GM18520 (cell line): ENCODE data around the gene ITK.
A peak's percentile ranks its signal among the peaks of the same experiment; 100 is the strongest.
"Not testable (repeated sequence)": the region's sequence is repeated elsewhere in the genome, so short reads cannot be mapped to it uniquely, and the experiment has no call there.

ENCODE experiments used
- ATAC-seq: cut with Tn5 transposase; IDR thresholded peaks from one replicate; pipeline ENCODE4 v1.9.1; 2021; ENCODE audit not compliant: unreplicated experiment

The ITK gene

GRCh38 chr5:157167214-157167621, 13.4 kb upstream of the ITK start:
- ATAC-seq, result no peak

DNA sequence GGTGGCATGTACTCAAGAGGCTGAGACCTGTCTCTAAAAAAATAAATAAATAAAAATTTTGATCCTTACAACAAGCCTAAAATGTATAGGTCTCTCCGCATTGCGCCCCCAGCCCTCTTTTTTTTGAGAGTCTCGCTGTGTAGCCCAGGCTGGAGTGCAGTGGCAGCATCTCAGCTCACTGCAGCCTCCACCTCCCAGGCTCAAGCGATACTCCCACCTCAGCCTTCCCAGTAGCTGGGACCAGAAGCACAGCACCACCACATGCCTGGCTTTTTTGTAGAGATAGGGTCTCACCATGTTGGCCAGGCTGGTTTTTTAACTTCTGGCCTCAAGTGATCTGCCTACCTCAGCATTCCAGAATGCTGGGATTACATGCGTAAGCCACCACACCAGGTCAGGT, 12.4 kb upstream of the ITK start:
- ATAC-seq, result no peak

- ATAC-seq, result peak; percentile 98
These were observed 8.2 kb upstream of the ITK start for GRCh38 chr5:157172403-157172802.

GRCh38 chr5:157175071-157175612, 5.5 kb upstream of the ITK start:
- ATAC-seq, result no peak

GRCh38 chr5:157177953-157178352, 2.7 kb upstream of the ITK start:
- no peak for ATAC-seq

DNA sequence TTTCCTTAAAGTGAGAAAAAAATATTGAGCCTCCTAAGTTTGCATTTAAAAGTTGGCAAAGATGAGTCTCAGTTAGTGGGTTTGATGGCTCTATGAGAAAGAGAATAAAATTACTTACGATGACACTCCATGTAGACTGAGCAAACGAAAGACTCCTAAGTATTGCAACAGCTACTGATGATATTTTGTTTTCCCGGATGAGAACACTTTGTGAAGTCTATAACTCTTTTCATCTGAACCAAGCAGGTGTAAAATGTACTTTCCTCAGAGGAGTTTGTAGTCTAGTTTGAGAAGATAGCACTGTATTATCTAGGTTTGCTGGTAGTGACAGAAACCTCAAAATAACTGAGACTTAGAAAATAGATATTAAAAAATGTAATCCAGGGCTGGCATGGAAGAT, 1.7 kb upstream of the ITK start:
- no peak for ATAC-seq

GRCh38 chr5:157182143-157182757, 1.6 kb downstream of the ITK start:
- ATAC-seq, result no peak

DNA sequence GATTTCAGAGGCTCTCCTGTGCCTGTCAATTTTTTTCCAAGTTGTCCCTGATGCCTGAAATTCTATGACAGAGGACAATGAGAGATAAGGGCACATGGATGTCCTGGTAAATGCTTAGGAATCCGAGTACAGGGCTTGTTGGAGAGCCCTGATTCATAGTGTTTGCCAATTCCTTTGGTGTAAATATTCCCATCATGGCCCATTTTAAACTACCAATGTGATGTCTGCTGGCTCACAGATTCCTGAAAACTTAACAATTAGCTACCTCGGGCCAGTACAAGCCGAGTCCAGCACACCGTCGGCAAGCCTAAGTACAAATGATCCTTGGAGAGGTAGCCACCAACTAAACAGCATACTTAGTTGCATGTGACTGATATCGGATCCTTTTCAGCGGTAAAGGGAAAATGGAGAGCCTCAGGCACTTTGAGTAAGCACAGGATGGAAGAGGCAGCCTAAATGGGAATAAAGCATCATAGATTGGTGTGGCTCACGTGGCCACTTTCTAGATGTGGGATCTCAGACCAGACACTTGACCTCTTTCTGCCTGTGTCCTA, 3.6 kb downstream of the ITK start:
- ATAC-seq, result no peak

DNA sequence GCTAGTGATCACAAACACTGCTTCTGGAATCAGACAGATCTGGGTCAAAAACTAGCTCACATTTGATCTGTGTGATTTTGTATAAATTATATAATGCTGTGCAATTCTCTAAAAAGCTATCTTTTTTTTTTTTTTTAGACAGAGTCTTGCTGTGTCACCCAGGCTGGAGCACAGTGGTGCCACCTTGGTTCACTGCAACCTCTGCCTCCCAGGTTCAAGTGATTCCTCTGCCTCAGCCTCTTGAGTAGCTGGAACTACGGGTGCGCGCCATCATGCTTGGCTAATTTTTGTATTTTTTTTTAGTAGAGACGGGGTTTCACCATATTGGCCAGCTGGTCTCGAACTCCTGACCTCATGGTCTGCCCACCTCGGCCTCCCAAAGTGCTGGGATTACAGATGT, 4.5 kb downstream of the ITK start:
- ATAC-seq, result not testable (repeated sequence)

- no peak for ATAC-seq
These were observed 5.8 kb downstream of the ITK start for GRCh38 chr5:157186309-157187045.

- no peak for ATAC-seq
These were observed 6.6 kb downstream of the ITK start for GRCh38 chr5:157187046-157187754.

GRCh38 chr5:157188270-157188669, 7.6 kb downstream of the ITK start:
- no peak for ATAC-seq

DNA sequence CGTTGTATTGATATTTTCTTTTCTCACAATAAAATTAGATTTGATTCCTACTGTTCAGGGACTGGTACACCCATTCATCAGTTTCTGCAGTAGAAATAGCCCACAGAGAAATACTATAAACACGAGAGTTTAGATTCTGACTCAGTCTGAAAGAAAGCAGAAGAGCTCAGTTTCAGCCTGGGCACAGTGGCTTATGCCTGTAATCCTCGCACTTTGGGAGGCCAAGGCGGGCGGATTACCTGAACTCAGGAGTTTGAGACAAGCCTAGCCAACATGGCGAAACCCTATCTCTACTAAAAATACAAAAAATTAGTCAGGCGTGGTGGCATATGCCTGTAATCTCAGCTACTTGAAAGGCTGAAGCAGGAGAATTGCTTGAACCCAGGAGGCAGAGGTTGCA, 8.6 kb downstream of the ITK start:
- peak; percentile 65 for ATAC-seq

DNA sequence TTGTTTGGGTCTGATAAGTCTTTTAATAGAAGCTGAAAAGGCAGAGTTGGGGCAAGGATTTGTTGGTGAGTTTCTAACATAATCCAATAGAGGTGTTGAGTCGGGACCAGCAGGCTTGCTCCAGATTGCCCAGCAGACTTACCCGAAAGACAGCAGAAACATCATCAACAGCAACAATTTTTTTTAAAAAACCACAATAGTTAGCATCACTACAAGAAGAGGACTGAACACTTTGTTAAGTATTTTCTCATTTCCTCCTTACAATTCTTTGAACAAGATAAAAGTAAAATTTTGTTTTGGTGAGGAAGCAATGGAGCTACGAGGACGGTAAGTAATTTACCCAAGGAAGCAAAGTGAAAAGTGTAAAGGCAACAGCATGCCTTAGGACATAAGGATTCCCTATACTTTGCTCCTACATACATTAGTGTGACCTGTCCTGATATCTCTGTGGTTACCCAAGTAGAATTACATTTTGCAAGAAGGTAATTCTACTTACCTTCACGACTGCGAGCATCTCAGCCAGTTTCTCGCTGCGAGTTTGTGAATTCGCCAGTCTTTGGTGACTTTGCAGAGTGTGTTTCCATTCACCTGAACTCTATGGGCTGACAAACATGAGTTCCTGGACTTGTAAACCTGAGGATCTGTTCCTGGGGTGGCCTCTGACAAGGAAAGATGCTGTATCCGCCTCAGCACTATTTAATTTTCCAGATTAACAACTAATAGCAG, 13.2 kb downstream of the ITK start:
- ATAC-seq, result no peak

- no peak for ATAC-seq
These were observed 15.4 kb downstream of the ITK start for GRCh38 chr5:157196045-157196444.

DNA sequence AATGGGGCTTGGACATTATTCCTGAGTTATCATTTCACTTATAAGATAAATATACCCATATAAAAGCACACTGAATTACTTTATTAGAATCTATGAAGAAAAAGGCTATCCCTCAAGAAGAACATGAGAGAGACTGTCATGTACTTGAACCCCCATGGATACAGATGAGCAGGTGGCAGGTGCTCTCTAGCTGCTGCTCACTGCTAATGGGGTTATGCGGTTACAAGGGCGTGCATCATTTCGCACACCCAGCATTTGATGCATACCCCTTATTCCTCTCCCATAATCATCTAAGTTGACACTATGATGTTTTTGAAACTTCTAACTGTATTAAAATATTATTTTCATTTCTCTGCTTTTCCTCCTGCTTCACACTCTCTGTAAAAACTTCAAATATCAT, 16.4 kb downstream of the ITK start:
- no peak for ATAC-seq

DNA sequence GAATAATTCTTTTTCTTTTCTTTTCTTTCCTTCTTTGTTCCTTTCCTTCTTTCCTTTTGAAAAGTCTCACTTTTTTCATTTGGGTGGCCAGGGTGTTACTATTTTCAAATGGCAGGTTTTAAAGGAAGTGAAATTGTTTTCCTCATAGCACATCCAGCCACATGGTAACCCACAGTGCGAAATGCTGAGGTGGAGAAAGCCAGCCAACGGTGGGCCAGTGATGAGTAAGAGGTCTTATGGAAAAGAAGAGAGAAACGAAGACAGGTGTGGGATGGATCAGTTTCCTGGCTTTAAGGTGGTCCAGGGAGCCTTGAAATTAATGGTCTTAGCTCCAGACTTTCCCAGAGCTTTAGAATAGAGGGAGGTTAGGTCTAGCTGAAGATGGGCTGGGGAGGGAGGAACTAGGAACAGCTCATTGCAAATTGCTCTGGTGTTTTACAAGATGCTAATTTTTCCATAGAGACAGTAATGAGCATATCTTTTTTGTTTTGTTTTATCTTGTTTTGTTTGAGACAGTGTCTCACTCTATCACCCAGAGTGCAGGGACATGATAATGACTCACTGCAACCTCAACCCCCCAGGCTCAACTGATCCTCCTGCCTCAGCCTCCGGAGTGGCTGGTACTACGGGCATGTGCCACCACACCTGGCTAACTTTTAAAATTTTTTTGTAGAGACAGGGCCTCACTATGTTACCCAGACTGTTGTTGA, 17.8 kb downstream of the ITK start:
- ATAC-seq, result no peak

- ATAC-seq, result no peak
These were observed 21.2 kb downstream of the ITK start for GRCh38 chr5:157201857-157202256.

DNA sequence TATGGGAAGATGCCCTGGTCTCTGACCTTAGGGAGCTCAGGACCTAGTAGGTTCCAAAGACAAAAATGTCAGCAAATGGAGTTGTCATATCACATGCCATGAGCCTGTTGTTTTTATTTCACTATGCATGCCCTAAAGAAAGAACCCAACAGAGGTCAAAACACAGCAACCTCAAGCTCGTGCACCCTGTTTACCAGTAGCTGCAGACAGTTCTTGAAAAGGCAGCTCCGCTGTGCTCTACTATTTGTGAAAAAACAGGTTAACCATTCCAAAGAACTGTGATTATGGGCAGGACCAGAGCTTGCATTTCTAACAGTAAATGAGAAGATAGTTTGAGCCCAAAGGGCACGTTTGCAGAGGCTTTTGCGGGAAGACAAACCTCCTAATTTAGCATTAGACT, 22.8 kb downstream of the ITK start:
- ATAC-seq, result no peak

GRCh38 chr5:157204765-157205164, 24.1 kb downstream of the ITK start:
- no peak for ATAC-seq
